HG02973 (cell line): ENCODE data around the gene KIF22.

Experiments used
- ATAC-seq: cut with Tn5 transposase; IDR thresholded peaks from one replicate; pipeline ENCODE4 v1.9.1; 2021; ENCODE audit warnings: moderate library complexity; ENCODE audit not compliant: unreplicated experiment

The KIF22 gene

DNA sequence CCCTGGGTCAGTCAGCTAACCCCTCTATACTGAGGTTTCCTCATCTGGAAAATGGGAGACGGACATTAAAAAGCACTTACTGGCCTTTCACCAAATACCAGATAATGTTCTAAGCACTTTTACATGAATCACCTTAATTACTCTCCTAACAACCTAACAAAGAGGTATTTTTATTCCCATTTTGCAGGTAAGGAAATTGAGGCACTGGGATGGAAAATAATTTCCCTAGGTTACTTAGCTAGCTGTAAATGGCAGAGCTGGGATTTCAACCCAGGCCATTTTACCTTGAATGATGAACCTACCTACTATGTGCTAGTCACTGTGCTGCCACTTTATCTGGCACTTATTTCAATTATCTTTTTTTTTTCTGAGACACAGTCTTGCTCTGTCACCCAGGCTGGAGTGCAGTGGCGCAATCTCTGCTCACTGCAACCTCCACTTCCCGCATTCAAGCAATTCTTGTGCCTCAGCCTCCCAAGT is 3.7 kb downstream of the KIF22 start:
- ATAC-seq, result no peak

GRCh38 chr16:29802416-29802935 is 11.9 kb downstream of the KIF22 start:
- ATAC-seq, result no peak

GRCh38 chr16:29804020-29804419 is 13.5 kb downstream of the KIF22 start:
- ATAC-seq, result no peak

- ATAC-seq, result no peak
Observed at GRCh38 chr16:29804455-29805231, 14.1 kb downstream of the KIF22 start.

- ATAC-seq, result peak; percentile 41
Observed at GRCh38 chr16:29805232-29806098, 14.9 kb downstream of the KIF22 start.

GRCh38 chr16:29806099-29806579 is 15.6 kb downstream of the KIF22 start, which contains the start of gene MAZ:
Gene MAZ, plus strand, starts transcription at chr16:29806529. Its CDS starts 173 bp downstream, at chr16:29806702.
- no peak for ATAC-seq

DNA sequence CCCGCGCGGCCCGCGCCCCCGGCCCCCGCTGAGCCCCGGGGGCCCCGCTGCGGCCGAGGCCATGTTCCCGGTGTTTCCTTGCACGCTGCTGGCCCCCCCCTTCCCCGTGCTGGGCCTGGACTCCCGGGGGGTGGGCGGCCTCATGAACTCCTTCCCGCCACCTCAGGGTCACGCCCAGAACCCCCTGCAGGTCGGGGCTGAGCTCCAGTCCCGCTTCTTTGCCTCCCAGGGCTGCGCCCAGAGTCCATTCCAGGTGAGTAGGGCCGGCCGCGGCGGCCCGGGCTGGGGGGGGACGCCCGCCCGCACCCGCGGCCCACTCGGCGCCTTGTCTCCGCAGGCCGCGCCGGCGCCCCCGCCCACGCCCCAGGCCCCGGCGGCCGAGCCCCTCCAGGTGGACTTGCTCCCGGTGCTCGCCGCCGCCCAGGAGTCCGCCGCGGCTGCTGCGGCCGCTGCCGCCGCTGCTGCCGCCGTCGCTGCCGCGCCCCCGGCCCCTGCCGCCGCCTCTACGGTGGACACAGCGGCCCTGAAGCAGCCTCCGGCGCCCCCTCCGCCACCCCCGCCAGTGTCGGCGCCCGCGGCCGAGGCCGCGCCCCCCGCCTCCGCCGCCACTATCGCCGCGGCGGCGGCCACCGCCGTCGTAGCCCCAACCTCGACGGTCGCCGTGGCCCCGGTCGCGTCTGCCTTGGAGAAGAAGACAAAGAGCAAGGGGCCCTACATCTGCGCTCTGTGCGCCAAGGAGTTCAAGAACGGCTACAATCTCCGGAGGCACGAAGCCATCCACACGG is 16.3 kb downstream of the KIF22 start:
- no peak for ATAC-seq

DNA sequence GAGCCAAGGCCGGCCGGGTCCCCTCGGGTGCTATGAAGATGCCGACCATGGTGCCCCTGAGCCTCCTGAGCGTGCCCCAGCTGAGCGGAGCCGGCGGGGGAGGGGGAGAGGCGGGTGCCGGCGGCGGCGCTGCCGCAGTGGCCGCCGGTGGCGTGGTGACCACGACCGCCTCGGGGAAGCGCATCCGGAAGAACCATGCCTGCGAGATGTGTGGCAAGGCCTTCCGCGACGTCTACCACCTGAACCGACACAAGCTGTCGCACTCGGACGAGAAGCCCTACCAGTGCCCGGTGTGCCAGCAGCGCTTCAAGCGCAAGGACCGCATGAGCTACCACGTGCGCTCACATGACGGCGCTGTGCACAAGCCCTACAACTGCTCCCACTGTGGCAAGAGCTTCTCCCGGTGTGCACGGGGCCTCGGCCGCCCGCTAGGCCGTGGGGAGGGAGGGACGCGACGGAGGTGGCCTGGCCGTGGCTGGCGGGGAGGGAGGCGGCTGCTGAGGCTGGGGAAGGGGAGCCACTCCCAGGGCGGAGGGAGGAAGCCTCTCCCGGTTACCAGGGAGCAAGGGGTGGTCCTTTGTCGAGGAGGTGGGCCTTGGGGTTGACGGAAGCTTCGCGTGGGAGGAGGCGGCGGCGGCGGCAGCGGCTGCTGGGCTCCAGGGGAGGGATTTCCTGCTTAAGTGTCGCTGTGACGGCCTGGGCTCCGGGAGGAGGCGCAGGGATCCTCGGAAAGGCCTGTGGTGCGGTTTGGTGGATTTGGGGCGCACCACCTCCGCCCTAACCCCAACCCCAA is 17.1 kb downstream of the KIF22 start:
- no peak for ATAC-seq

GRCh38 chr16:29808219-29808900 is 17.8 kb downstream of the KIF22 start:
- no peak for ATAC-seq

DNA sequence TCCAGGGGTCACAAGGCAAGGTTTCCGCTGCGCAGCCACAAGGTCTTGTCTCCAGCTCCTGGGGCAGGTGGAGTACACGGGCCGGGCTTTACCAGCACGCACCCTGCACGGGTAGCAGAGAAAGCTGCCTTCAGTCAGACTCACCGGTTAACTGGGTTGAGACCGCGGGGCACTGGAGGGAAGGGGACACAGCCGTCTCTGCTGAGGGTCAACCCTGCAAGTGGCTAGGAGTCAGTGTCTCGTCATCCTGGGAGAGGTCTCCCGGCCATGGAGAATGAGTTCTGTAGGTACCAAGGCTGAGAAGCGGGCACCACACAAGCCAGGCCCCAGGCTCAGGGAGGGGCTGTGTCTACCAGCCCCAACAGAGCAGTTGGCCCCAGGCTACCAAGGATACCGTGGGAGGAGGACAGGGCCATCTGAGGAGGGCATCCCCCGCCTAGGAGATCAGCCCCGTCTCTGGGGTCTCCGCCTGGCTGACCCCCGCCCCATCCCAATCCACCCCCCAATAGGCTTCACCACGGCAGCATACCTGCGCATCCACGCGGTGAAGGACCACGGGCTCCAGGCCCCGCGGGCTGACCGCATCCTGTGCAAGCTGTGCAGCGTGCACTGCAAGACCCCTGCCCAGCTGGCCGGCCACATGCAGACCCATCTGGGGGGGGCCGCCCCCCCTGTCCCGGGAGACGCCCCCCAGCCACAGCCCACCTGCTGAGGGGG is 18.6 kb downstream of the KIF22 start:
- ATAC-seq, result no peak

DNA sequence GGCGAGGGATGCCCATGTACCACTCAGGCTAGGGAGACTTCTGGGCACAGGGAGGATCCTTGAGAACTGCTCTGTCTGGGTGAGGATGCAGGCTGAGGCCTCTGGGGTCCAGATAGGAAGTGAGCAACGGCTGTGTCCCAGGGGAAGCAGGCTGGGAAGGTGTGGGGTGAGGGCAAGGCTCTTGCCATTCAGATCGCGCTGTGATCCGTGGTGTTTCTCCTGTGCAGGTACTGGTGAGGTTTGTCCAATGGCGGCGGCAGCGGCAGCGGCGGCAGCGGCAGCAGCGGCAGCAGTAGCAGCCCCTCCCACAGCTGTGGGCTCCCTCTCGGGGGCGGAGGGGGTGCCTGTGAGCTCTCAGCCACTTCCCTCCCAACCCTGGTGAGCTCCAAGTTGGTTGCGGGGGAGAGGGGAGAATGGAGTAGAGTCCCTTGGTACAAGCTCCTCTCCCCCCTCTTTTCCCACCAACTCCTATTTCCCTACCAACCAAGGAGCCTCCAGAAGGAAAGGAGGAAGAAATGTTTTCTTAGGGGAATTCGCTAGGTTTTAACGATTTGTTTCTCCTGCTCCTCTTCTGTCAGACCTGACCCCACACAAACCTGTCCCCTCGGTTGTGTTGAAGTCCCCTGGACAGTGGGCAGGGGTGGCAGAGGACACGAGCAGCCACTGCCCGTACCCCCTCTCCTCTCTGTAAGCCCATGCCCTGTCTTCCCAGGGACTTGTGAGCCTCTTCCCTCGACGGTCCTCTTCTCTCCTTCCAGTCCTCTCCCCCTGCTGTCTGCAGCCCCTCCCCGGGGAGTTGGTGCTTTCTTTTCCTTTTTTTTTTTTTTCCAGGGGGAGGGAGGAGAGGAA is 19.5 kb downstream of the KIF22 start:
- ATAC-seq, result no peak

- ATAC-seq, result no peak
Observed at GRCh38 chr16:29810699-29811169, 20.2 kb downstream of the KIF22 start.

GRCh38 chr16:29811170-29811895 is 20.8 kb downstream of the KIF22 start:
- ATAC-seq, result no peak

GRCh38 chr16:29811896-29812665 is 21.5 kb downstream of the KIF22 start, which contains the start of gene PRRT2:
Gene PRRT2, plus strand, starts transcription at chr16:29812193. Its CDS starts 862 bp downstream, at chr16:29813055.
- ATAC-seq, result no peak

DNA sequence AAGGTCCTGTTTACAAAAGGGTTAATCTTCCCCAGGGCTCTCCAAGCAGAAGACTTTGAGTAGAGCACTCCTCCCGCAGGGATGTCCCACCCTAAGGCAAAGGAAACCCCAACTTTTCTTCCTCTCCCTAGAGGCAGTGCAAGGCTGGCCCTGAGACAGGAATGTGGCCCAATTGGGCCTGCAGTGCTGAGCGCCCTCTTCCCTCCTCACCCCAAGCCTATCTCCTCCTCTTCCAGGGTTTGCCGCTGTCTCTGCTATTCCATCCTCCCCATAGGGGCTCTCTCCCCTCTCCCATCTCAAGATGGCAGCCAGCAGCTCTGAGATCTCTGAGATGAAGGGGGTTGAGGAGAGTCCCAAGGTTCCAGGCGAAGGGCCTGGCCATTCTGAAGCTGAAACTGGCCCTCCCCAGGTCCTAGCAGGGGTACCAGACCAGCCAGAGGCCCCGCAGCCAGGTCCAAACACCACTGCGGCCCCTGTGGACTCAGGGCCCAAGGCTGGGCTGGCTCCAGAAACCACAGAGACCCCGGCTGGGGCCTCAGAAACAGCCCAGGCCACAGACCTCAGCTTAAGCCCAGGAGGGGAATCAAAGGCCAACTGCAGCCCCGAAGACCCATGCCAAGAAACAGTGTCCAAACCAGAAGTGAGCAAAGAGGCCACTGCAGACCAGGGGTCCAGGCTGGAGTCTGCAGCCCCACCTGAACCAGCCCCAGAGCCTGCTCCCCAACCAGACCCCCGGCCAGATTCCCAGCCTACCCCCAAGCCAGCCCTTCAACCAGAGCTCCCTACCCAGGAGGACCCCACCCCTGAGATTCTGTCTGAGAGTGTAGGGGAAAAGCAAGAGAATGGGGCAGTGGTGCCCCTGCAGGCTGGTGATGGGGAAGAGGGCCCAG is 22.4 kb downstream of the KIF22 start:
- ATAC-seq, result no peak
